Measurements from ENCODE around the gene HOXC6. TPM values are rescaled to one million over a fixed set of nuclear protein-coding genes. Genes with fewer than 3 reads are reported as not detected.

HOXC6 gene
- total RNA-seq, 4 donors from 2014 or later = 0.48 TPM; not detected in 3

GRCh38 chr12:54036620-54037359, 8.6 kb downstream of the HOXC6 start:
- WGBS, 2 donors (ENCODE audit: low coverage in 1 of 2) = 76% methylated on average over 14 of the region's 14 CpGs; no CpG with 5 or more reads in 1 of the 2 donors
- Histone ChIP-seq H3K27ac (no peak overlapping the region), H3K27me3 (peaks cover 100% of the 10 kb centered on the region), H3K36me3 (no peaks in the 10 kb centered on the region), H3K9me3 (peaks cover 0 to 2% of the 10 kb centered on the region in 2 donors), H3K4me1 (peaks cover 0 to 18% (median 14%) of the 10 kb centered on the region in 4 donors), H3K4me3 (no peak overlapping the region)
- in situ Hi-C loops (cut with MboI; ENCODE audit: low pct_ligation_motif_present in 1 of 4, low pct_unique_long_range_greater_than_20kb in 1 of 4, low sequenced_read_pairs in 3 of 4) = no loop called here
- no peak for DNase-seq
- TF ChIP-seq POLR2A (IDR thresholded peaks at IDR 0.05) = no peak
- no peak for TF ChIP-seq CTCF (IDR thresholded peaks at IDR 0.05)
- no peak for TF ChIP-seq EP300 (IDR thresholded peaks at IDR 0.05; ENCODE audit: low read depth)
- TF ChIP-seq POLR2AphosphoS5 (IDR thresholded peaks at IDR 0.05) = no peak
- intact Hi-C loops (cut with DNase I; ENCODE audit: low total_unique reads) = no loop called here

DNA sequence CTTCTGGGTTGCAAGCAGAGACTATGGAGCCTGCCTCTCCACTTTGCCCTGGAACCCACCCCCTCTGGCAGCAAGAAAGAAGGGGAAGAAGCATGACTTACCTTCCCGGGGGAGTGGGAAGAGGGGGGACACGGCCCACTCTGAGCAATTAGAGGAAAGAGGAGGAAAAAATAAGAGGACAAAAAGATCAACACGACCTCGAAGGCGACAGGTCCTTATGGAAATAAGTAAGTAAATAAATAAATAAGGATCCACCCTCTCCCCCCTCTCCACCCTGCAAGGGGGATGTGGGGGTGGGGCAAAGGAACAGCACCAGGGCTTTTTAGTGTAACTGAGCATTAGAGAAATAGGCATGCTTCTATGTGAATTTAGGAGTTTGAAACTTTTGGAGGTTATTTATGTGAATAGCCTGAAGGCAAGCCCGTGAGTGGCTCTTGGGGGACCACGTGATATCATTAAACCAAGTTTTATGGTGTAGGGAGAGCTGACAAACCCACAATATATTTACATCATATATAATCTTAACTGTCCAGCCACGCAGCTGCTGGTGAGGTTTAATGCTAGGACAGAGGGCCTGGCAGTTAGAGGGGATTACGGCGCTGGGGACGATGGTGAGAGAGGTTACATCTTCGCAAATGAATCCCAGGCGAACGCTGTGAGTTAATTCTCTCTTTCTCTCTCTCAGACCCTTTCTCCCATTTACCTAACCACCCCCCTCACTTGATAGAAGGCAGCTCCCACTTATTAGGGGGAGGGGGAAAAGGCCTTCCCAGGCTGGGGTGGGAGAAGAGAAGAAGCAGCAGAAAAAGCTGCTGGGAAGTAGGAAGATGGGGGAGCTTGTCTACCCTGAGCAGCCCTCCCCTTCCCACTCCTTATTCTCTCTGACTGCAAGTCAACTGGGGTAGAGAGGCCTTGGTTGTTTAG, 9.4 kb downstream of the HOXC6 start:
- Histone ChIP-seq H3K4me1 (peaks cover 0 to 18% (median 14%) of the 10 kb centered on the region in 4 donors), H3K36me3 (no peaks in the 10 kb centered on the region), H3K27ac (no peak overlapping the region), H3K9me3 (peaks cover 0 to 2% of the 10 kb centered on the region in 2 donors), H3K27me3 (peaks cover 100% of the 10 kb centered on the region), H3K4me3 (no peak overlapping the region)
- in situ Hi-C loops (cut with MboI; ENCODE audit: low pct_ligation_motif_present in 1 of 4, low pct_unique_long_range_greater_than_20kb in 1 of 4, low sequenced_read_pairs in 3 of 4) = no loop called here
- intact Hi-C loops (cut with DNase I; ENCODE audit: low total_unique reads) = no loop called here
- TF ChIP-seq CTCF (IDR thresholded peaks at IDR 0.05) (no peak), POLR2A (IDR thresholded peaks at IDR 0.05) (no peak), EP300 (IDR thresholded peaks at IDR 0.05; ENCODE audit: low read depth) (no peak), POLR2AphosphoS5 (IDR thresholded peaks at IDR 0.05) (no peak)
- 50 to 56% methylated on average over 9 to 14 of the region's 14 CpGs for WGBS, 2 donors (ENCODE audit: low coverage in 1 of 2)
- no peak for DNase-seq

DNA sequence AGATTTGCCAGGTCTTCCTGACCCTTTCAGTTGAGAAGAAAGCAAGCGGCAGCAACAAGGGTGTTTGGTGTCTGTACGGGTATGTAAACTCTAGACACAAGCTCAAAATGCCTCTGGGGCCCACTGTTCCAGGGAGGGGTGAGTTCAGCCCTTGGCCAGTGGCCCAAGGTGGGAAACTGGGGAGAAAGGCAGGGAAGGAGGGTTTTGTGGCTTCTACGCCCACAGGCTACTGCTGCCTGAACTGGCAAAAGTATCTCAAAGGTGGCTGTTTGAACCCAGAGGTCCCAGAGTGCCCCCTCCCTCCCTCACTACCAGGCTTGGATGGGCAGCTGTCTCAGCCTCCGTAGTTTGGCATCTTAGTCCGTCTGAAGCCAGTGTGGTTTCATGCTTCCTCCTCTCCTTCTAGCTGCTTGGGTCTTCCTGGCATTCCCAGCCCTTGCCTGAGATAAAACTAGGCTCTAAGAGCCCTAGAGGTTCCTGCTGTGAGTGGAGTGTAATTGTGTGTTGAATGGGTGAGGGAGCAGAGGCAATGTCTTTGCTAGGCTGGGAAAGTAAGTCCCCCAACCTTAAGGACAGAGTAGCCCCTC, 10.1 kb downstream of the HOXC6 start:
- in situ Hi-C loops (cut with MboI; ENCODE audit: low pct_ligation_motif_present in 1 of 4, low pct_unique_long_range_greater_than_20kb in 1 of 4, low sequenced_read_pairs in 3 of 4) = no loop called here
- no peak overlapping the region for H3K4me3 ChIP-seq
- no peak for DNase-seq
- no peak overlapping the region for H3K27ac ChIP-seq
- TF ChIP-seq POLR2AphosphoS5 (IDR thresholded peaks at IDR 0.05) = no peak
- TF ChIP-seq EP300 (IDR thresholded peaks at IDR 0.05; ENCODE audit: low read depth) = no peak
- no peak for TF ChIP-seq CTCF (IDR thresholded peaks at IDR 0.05)
- TF ChIP-seq POLR2A (IDR thresholded peaks at IDR 0.05) = no peak
- intact Hi-C loops (cut with DNase I; ENCODE audit: low total_unique reads) = no loop called here
- WGBS, 2 donors (ENCODE audit: low coverage in 1 of 2) = 65 to 70% methylated on average over 3 to 5 of the region's 5 CpGs
- no peaks in the 10 kb centered on the region for H3K36me3 ChIP-seq
- H3K4me1 ChIP-seq = peaks cover 0 to 12% (median 10%) of the 10 kb centered on the region in 4 donors
- H3K27me3 ChIP-seq = peaks cover 100% of the 10 kb centered on the region
- H3K9me3 ChIP-seq = no peaks in the 10 kb centered on the region
